ENCODE results near the gene DHX38. TPM values are rescaled to one million over a fixed set of nuclear protein-coding genes. Genes with fewer than 3 reads are reported as not detected.
A peak's percentile ranks its signal among the peaks of the same experiment; 100 is the strongest.

Gene DHX38
- total and polyA plus RNA-seq, 2 donors (not counting 3 experiments of a cell fraction or from before 2014, with no cell fraction given) = 47.3 to 78.6 TPM

DNA sequence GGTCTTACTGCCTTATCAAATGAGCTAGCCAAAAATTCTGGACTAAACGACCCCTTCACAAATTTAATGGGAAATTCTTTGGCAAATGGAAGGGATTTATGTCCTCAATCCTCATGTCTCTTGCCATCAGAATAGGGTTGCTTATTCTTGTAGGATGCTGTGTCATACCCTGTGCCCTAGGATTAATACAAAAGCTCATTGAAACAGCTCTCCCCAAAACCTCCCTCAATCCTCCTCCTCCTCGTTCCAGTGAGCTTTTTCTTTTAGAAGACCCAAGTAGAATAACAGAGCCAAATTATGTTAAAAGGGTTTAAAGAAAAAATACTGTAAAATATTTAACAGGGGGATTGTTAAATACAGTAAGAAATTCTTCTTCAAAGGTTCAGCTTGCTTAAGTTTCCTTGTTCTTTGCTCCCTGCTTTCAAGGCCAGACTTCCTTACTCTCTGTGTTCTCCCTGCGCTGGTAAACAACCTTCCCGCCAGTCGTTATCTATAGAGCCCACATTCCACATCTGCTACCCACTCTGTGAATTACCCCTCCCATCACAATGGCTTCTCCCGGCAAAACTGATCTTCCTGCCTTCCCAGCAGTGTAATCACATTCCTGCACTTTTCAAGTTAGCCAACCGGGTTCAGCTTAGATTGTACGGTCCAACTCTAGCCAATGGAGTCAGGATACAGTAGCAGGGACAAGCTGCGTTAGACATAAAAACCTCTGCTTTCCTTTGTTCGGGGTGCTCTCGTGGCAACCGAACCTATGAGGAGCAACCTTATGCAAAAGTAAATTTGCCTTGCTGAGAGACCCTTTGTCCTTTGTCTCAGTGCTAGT lies 20.9 kb upstream of the DHX38 start:
- no peaks in the 10 kb centered on the region for H3K9me1 ChIP-seq (replicated peaks; ENCODE audit: control insufficient read depth, extremely low read depth, insufficient read depth, low read length)
- FAIRE-seq (peak; percentile 18), DNase-seq (ENCODE audit: low read depth, low spot score) (peak; percentile 72)
- H3K27me3 ChIP-seq (ENCODE audit: control insufficient read depth in 2 of 2, insufficient read depth in 2 of 2, low read length in 2 of 2) = no peaks in the 10 kb centered on the region
- H4K20me1 ChIP-seq (replicated peaks; ENCODE audit: control insufficient read depth, extremely low read depth, insufficient read depth, low read length) = no peaks in the 10 kb centered on the region
- no TSS peak for BruUV-seq (replicated peaks)
- no peak overlapping the region for H3K27ac ChIP-seq (ENCODE audit: insufficient read depth, low read depth, low read length)
- no peak for TF ChIP-seq MYC (IDR thresholded peaks at IDR 0.05; ENCODE audit: low read depth, low read length)
- TF ChIP-seq POLR2A (IDR thresholded peaks at IDR 0.05; ENCODE audit: low read depth, low read length) = no peak
- TF ChIP-seq, protein P1, sequence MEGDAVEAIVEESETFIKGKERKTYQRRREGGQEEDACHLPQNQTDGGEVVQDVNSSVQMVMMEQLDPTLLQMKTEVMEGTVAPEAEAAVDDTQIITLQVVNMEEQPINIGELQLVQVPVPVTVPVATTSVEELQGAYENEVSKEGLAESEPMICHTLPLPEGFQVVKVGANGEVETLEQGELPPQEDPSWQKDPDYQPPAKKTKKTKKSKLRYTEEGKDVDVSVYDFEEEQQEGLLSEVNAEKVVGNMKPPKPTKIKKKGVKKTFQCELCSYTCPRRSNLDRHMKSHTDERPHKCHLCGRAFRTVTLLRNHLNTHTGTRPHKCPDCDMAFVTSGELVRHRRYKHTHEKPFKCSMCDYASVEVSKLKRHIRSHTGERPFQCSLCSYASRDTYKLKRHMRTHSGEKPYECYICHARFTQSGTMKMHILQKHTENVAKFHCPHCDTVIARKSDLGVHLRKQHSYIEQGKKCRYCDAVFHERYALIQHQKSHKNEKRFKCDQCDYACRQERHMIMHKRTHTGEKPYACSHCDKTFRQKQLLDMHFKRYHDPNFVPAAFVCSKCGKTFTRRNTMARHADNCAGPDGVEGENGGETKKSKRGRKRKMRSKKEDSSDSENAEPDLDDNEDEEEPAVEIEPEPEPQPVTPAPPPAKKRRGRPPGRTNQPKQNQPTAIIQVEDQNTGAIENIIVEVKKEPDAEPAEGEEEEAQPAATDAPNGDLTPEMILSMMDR (IDR thresholded peaks at IDR 0.05; ENCODE audit: extremely low read depth in 1 of 2, insufficient read depth in 1 of 2, low read depth in 1 of 2, low read length in 2 of 2) = no peak
- H3K4me2 ChIP-seq (ENCODE audit: insufficient read depth, low read length) = no peak overlapping the region
- no peaks in the 10 kb centered on the region for H3K79me2 ChIP-seq (ENCODE audit: control insufficient read depth, insufficient read depth, low read length)
- ChIA-PET CTCF (interaction anchor here (1.4 kb wide), 1 partner anchor 22 kb away, joined by 4 read pairs; no protein-coding TSS in a partner anchor), POLR2A (no interaction called here)
- dilution Hi-C loops (cut with MboI; ENCODE audit: extremely low pct_ligation_motif_present, low sequenced_read_pairs) (no loop called here), intact Hi-C loops (cut with micrococcal nuclease) (no loop called here)
- H3K36me3 ChIP-seq (ENCODE audit: control insufficient read depth in 2 of 2, extremely low read depth in 1 of 2, insufficient read depth in 2 of 2, low read length in 2 of 2) = no peaks in the 10 kb centered on the region
- H3K9me3 ChIP-seq (replicated peaks; ENCODE audit: control insufficient read depth, insufficient read depth, low read length) = no peaks in the 10 kb centered on the region
- H3K9ac ChIP-seq (replicated peaks; ENCODE audit: extremely low read depth, insufficient read depth, low read length) = no peak overlapping the region
- H3K4me1 ChIP-seq (ENCODE audit: control insufficient read depth, extremely low read depth, insufficient read depth, low read length) = no peaks in the 10 kb centered on the region
- no peak overlapping the region for H3K4me3 ChIP-seq (replicated peaks in 1 of 3; ENCODE audit: insufficient read depth in 1 of 3, low read depth in 1 of 3, low read length in 3 of 3)
- H2AFZ ChIP-seq (ENCODE audit: low read depth, low read length) = no peak overlapping the region

DNA sequence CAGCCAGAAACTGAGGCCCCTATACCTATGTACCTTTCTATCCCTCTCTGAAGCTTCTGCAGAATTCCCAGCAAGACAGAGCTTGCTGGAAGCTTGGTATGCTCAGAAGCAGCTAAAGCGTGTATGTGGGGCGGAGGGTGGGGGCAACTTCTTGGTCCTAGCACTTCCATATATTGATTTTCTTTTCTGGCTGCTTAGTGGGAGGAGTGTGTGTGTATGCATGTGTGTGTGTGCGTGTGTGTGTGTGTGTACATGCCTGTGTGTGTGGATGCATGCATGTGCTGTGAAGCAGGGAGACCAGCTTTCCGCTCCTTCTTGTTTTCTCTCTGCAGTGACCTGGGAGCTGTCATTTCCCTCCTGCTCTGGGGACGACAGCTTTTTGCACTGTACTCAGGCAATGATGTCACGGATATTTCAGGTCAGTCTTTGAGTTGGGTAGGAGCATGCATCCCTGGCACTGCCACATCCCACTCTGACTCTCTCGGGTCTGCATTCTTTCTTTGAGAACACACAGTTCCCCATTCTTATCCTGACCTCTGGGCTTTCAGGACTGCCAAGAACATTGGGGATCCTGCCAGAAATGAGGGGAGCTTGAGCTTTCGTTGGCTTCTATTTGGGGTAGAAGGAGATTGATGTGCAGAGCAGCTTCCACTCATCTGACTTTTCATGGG lies 20.0 kb upstream of the DHX38 start:
- ChIA-PET CTCF (interaction anchor here (1.4 kb wide), 1 partner anchor 21 kb away, joined by 4 read pairs; no protein-coding TSS in a partner anchor), POLR2A (no interaction called here)
- DNase-seq (ENCODE audit: low read depth, low spot score) (no peak), FAIRE-seq (no peak)
- H3K9me3 ChIP-seq (replicated peaks; ENCODE audit: control insufficient read depth, insufficient read depth, low read length) = no peaks in the 10 kb centered on the region
- dilution Hi-C loops (cut with MboI; ENCODE audit: extremely low pct_ligation_motif_present, low sequenced_read_pairs) = no loop called here
- H2AFZ ChIP-seq (ENCODE audit: low read depth, low read length) = no peak overlapping the region
- H3K27ac ChIP-seq (ENCODE audit: insufficient read depth, low read depth, low read length) = no peak overlapping the region
- H3K27me3 ChIP-seq (ENCODE audit: control insufficient read depth in 2 of 2, insufficient read depth in 2 of 2, low read length in 2 of 2) = no peaks in the 10 kb centered on the region
- no peak overlapping the region for H3K4me2 ChIP-seq (ENCODE audit: insufficient read depth, low read length)
- H3K4me3 ChIP-seq (replicated peaks in 1 of 3; ENCODE audit: insufficient read depth in 1 of 3, low read depth in 1 of 3, low read length in 3 of 3) = no peak overlapping the region
- no peaks in the 10 kb centered on the region for H3K9me1 ChIP-seq (replicated peaks; ENCODE audit: control insufficient read depth, extremely low read depth, insufficient read depth, low read length)
- H4K20me1 ChIP-seq (replicated peaks; ENCODE audit: control insufficient read depth, extremely low read depth, insufficient read depth, low read length) = no peaks in the 10 kb centered on the region
- intact Hi-C loops (cut with micrococcal nuclease) = no loop called here
- no peaks in the 10 kb centered on the region for H3K4me1 ChIP-seq (ENCODE audit: control insufficient read depth, extremely low read depth, insufficient read depth, low read length)
- H3K79me2 ChIP-seq (ENCODE audit: control insufficient read depth, insufficient read depth, low read length) = no peaks in the 10 kb centered on the region
- no peak overlapping the region for H3K9ac ChIP-seq (replicated peaks; ENCODE audit: extremely low read depth, insufficient read depth, low read length)
- no peaks in the 10 kb centered on the region for H3K36me3 ChIP-seq (ENCODE audit: control insufficient read depth in 2 of 2, extremely low read depth in 1 of 2, insufficient read depth in 2 of 2, low read length in 2 of 2)
- TF ChIP-seq EZH2 (IDR thresholded peaks at IDR 0.05; ENCODE audit: borderline replicate concordance, low read depth, low read length, severe bottlenecking) (no peak), MYC (IDR thresholded peaks at IDR 0.05; ENCODE audit: low read depth, low read length) (no peak), POLR2A (IDR thresholded peaks at IDR 0.05; ENCODE audit: low read depth, low read length) (no peak), JUN (IDR thresholded peaks at IDR 0.05; ENCODE audit: borderline replicate concordance, insufficient read depth, insufficient read length, low read depth) (no peak), FOS (IDR thresholded peaks at IDR 0.05; ENCODE audit: borderline replicate concordance, insufficient read depth, low read length) (no peak), GATA2 (IDR thresholded peaks at IDR 0.05; ENCODE audit: insufficient read depth, insufficient read length, low read depth, low read length) (no peak), POLR2AphosphoS5 (IDR thresholded peaks at IDR 0.05; ENCODE audit: insufficient read depth, low read depth, low read length) (no peak)
- TF ChIP-seq, protein P1 (IDR thresholded peaks at IDR 0.05; ENCODE audit: extremely low read depth in 1 of 2, insufficient read depth in 1 of 2, low read depth in 1 of 2, low read length in 2 of 2) = no peak
- TF ChIP-seq, protein P2, sequence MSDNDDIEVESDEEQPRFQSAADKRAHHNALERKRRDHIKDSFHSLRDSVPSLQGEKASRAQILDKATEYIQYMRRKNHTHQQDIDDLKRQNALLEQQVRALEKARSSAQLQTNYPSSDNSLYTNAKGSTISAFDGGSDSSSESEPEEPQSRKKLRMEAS (IDR thresholded peaks at IDR 0.05; ENCODE audit: insufficient read depth, insufficient read length) = no peak
- BruUV-seq (replicated peaks) = no TSS peak
